IMR-90 (cell line): ENCODE results near the gene TGFA.

ENCODE experiments used
- CEBPB ChIP-seq: IDR thresholded peaks from 2 replicates; pipeline ENCODE4 v1.6.1; 2012; ENCODE audit warnings: low read depth, low read length, improper control_type of control experiment
- CHD1 ChIP-seq: IDR thresholded peaks from 2 replicates; pipeline ENCODE4 v1.6.1; 2012; ENCODE audit warnings: low read depth, low read length, improper control_type of control experiment
- CTCF ChIP-seq: conservative IDR thresholded peaks from 2 replicates; pipeline ENCODE4 v1.5.1; 2012; ENCODE audit warnings: mild to moderate bottlenecking, low read depth, low read length, improper control_type of control experiment
- ELK1 ChIP-seq: fragments of 150-350 bp; IDR thresholded peaks from 2 replicates; pipeline ENCODE4 v1.6.1; 2016; ENCODE audit warnings: low read depth, mild to moderate bottlenecking, low read length, moderate library complexity, borderline replicate concordance
- MAFK ChIP-seq: IDR thresholded peaks from 2 replicates; pipeline ENCODE4 v1.6.1; 2012; ENCODE audit warnings: low read depth, low read length, improper control_type of control experiment
- NFE2L2 ChIP-seq: fragments of 150-350 bp; IDR thresholded peaks from 2 replicates; pipeline ENCODE4 v1.6.1; 2016; ENCODE audit warnings: low read depth, mild to moderate bottlenecking, low read length
- POLR2A ChIP-seq: IDR thresholded peaks from 2 replicates; pipeline ENCODE4 v1.6.1; 2012; ENCODE audit warnings: mild to moderate bottlenecking, low read depth, low read length
- RAD21 ChIP-seq: IDR thresholded peaks from 2 replicates; pipeline ENCODE4 v1.6.1; 2012; ENCODE audit warnings: low read length, improper control_type of control experiment
- SMC3 ChIP-seq: fragments of 150-350 bp; IDR thresholded peaks from 2 replicates; pipeline ENCODE4 v1.6.1; 2016; ENCODE audit warnings: low read depth, mild to moderate bottlenecking, antibody characterized with exemption, low read length, moderate library complexity
- USF2 ChIP-seq: fragments of 150-350 bp; IDR thresholded peaks from 2 replicates; pipeline ENCODE4 v1.6.1; 2017; ENCODE audit warnings: mild to moderate bottlenecking, antibody characterized with exemption, low read length, low read depth

- no peak for TF ChIP-seq CTCF
- TF ChIP-seq SMC3 = no peak
- TF ChIP-seq USF2 = no peak
- TF ChIP-seq ELK1 = no peak
- TF ChIP-seq POLR2A = no peak
- TF ChIP-seq CEBPB = no peak
- no peak for TF ChIP-seq RAD21
- no peak for TF ChIP-seq CHD1
- no peak for TF ChIP-seq MAFK
- TF ChIP-seq NFE2L2 = no peak
Observed at GRCh38 chr2:70469435-70469834, 84.2 kb downstream of the TGFA start.
